GM18951 (cell line): ENCODE data around the gene DMAC2.
"Not testable (repeated sequence)": the region's sequence is repeated elsewhere in the genome, so short reads cannot be mapped to it uniquely, and the experiment has no call there.

Source experiments
- POLR2A ChIP-seq: IDR thresholded peaks from 4 replicates; pipeline ENCODE4 v1.6.1; 2011; ENCODE audit warnings: mild to moderate bottlenecking; ENCODE audit not compliant: insufficient read length, insufficient read depth; ENCODE audit errors: extremely low read depth
- in situ Hi-C: fragments of 300-500 bp; cut with MboI; formaldehyde crosslinking; loops from one replicate; pipeline ENCODE4 v1.12.0; 2022; ENCODE audit warnings: low sequenced_read_pairs, mixed read lengths, inconsistent platforms; ENCODE audit not compliant: unreplicated experiment

DMAC2 gene

GRCh38 chr19:41397086-41398049 is 42.3 kb downstream of the DMAC2 start, which contains the start of the genes BCKDHA and EXOSC5:
BCKDHA (plus strand) TSS chr19:41397818; CDS start chr19:41397828, 10 bp downstream.
EXOSC5 (minus strand) TSS chr19:41397359; CDS start chr19:41397328, 31 bp downstream.
- in situ Hi-C loops, result no loop called here
- TF ChIP-seq POLR2A, result peak; percentile 60

GRCh38 chr19:41395355-41395754 is 44.4 kb downstream of the DMAC2 start:
- no peak for TF ChIP-seq POLR2A
- in situ Hi-C loops, result no loop called here

GRCh38 chr19:41392775-41393174 is 46.9 kb downstream of the DMAC2 start:
- TF ChIP-seq POLR2A, result no peak
- in situ Hi-C loops, result no loop called here

GRCh38 chr19:41391618-41392017 is 48.1 kb downstream of the DMAC2 start:
- in situ Hi-C loops, result no loop called here
- TF ChIP-seq POLR2A, result no peak

- in situ Hi-C loops, result no loop called here
- TF ChIP-seq POLR2A, result no peak
These were observed 53.3 kb downstream of the DMAC2 start for GRCh38 chr19:41386442-41386841.

GRCh38 chr19:41384351-41384750 is 55.4 kb downstream of the DMAC2 start:
- in situ Hi-C loops, result no loop called here
- TF ChIP-seq POLR2A, result no peak

- in situ Hi-C loops, result not testable (repeated sequence)
These were observed 58.2 kb downstream of the DMAC2 start for GRCh38 chr19:41381536-41381935.
